ENCODE data around the gene TTC13.

DNA sequence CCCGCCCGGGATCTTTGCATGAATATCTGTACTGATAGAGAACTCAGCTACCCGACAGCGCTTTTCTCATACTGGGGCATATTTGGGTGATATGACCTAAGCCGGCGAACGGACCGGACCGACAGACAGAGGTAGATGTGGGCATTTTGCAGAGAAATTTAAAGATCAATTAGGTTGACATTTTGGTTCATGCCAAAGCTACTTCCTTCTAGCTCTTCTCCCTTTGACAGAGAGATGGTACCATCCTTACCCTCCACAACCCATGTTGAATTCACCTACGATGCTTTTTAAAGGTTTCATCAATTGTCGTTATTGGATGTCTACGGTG lies 692 bp upstream of the TTC13 start:
- TF ChIP-seq, protein P1, sequence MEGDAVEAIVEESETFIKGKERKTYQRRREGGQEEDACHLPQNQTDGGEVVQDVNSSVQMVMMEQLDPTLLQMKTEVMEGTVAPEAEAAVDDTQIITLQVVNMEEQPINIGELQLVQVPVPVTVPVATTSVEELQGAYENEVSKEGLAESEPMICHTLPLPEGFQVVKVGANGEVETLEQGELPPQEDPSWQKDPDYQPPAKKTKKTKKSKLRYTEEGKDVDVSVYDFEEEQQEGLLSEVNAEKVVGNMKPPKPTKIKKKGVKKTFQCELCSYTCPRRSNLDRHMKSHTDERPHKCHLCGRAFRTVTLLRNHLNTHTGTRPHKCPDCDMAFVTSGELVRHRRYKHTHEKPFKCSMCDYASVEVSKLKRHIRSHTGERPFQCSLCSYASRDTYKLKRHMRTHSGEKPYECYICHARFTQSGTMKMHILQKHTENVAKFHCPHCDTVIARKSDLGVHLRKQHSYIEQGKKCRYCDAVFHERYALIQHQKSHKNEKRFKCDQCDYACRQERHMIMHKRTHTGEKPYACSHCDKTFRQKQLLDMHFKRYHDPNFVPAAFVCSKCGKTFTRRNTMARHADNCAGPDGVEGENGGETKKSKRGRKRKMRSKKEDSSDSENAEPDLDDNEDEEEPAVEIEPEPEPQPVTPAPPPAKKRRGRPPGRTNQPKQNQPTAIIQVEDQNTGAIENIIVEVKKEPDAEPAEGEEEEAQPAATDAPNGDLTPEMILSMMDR (IDR thresholded peaks at IDR 0.05) = no peak
- no peak for TF ChIP-seq POLR2A (IDR thresholded peaks at IDR 0.05)

Data from thyroid gland (tissue), 4 donors.